ENCODE results near the gene ANGPT4. TPM values are rescaled to one million over a fixed set of nuclear protein-coding genes. Genes with fewer than 3 reads are reported as not detected.
A peak's percentile ranks its signal among the peaks of the same experiment; 100 is the strongest.

Gene ANGPT4
- total and polyA plus RNA-seq, 10 of the 15 experiments (the other 5 are each of a cell fraction or from before 2014, with no cell fraction given): 0.01 to 0.16 TPM; not detected in 8

DNA sequence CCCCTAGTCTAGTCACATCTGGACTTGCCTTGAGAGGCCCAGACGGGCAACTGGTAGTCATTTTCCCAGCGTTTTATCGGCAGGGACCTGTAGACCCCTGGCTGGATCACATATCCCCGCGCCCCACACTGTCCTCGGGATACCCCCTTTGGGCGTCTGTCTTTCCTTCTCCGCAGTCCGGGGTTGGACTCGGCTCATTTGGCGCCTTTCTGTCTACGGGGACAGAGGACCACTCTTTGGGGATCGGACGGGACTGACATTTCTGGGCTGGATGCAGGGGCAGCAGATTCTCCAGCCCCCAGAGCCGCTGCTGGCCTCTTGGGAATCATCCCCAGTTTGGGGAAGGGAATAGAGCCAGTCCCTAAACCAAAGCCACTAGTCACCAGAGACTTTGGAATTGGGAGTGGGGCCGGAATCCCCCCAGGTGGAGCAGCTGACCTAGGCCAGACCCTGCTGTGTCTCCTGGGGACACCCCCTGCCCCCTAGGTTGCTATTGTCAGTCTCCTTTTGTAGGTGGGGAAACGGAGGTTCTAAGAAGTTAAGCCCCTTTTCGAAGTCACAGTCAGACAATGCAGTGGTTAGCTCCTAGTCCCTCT is 81.9 kb downstream of the ANGPT4 start (continued):
- TF ChIP-seq ATF7 (IDR thresholded peaks at IDR 0.05; ENCODE audit: low read depth) (no peak), TAF1 (IDR thresholded peaks at IDR 0.05; ENCODE audit: borderline replicate concordance, low read depth, low read length) (no peak), SMARCA5 (IDR thresholded peaks at IDR 0.05) (no peak), ZNF24 (IDR thresholded peaks at IDR 0.05) (no peak), RELA (IDR thresholded peaks at IDR 0.05; ENCODE audit: borderline replicate concordance, partially characterized antibody) (no peak), ZSCAN29 (IDR thresholded peaks at IDR 0.05) (no peak)
- TF ChIP-seq, protein P1, sequence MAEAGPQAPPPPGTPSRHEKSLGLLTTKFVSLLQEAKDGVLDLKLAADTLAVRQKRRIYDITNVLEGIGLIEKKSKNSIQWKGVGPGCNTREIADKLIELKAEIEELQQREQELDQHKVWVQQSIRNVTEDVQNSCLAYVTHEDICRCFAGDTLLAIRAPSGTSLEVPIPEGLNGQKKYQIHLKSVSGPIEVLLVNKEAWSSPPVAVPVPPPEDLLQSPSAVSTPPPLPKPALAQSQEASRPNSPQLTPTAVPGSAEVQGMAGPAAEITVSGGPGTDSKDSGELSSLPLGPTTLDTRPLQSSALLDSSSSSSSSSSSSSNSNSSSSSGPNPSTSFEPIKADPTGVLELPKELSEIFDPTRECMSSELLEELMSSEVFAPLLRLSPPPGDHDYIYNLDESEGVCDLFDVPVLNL (IDR thresholded peaks at IDR 0.05; ENCODE audit: low read depth, low read length): no peak

DNA sequence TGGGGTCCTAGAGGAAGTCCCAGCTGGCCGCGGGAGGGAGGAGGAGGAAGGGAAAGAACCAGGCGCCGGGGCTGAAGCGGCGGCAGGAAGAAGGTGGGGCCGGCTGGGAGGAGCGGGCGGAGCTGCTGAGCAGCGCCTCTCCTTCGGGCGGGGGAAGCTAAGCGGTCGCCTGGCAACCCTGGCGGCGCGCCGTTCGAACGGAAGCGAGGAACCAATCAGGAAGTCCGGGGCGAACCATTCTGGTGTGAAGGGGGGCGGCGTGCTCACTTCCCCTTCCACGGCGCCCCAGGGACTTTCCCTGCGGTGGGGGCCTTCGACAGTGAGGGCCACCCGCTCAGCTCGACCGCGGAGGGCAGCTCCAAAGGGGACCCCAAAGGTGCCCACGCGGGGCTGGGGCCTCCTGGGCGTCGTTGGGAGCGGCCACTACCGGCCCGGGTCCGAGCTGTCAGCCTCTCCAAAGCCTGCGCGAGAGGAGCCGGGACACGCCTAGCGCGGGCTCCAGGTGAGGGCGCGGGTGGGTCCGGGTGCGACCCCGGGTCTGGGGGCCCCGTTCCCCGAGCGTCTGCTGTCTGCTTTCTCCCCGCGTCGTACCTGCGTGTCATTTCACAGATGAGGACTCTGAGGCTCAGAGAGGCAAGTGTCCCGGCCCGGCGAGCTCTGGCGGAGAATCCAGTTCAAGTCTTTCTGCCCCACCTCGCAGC is 82.5 kb downstream of the ANGPT4 start, which contains the start of gene FAM110A:
Gene FAM110A (plus strand): TSS at position 266 of the 701 bp plus-strand sequence. CDS start 11,090 bp downstream, outside the sequence.
- H3K36me3 ChIP-seq (ENCODE audit: control insufficient read depth in 2 of 2, insufficient read depth in 2 of 2, low read length in 1 of 2): no peaks in the 10 kb centered on the region
- TF ChIP-seq, protein P2, sequence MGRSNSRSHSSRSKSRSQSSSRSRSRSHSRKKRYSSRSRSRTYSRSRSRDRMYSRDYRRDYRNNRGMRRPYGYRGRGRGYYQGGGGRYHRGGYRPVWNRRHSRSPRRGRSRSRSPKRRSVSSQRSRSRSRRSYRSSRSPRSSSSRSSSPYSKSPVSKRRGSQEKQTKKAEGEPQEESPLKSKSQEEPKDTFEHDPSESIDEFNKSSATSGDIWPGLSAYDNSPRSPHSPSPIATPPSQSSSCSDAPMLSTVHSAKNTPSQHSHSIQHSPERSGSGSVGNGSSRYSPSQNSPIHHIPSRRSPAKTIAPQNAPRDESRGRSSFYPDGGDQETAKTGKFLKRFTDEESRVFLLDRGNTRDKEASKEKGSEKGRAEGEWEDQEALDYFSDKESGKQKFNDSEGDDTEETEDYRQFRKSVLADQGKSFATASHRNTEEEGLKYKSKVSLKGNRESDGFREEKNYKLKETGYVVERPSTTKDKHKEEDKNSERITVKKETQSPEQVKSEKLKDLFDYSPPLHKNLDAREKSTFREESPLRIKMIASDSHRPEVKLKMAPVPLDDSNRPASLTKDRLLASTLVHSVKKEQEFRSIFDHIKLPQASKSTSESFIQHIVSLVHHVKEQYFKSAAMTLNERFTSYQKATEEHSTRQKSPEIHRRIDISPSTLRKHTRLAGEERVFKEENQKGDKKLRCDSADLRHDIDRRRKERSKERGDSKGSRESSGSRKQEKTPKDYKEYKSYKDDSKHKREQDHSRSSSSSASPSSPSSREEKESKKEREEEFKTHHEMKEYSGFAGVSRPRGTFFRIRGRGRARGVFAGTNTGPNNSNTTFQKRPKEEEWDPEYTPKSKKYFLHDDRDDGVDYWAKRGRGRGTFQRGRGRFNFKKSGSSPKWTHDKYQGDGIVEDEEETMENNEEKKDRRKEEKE (IDR thresholded peaks at IDR 0.05): peak; percentile 89
- TF ChIP-seq SMAD5 (IDR thresholded peaks at IDR 0.05; ENCODE audit: low read depth) (no peak), EED (IDR thresholded peaks at IDR 0.05; ENCODE audit: low read depth) (peak; percentile 85), TCF12 (IDR thresholded peaks at IDR 0.05; ENCODE audit: low read depth, low read length) (0 out of 2 replicates have a peak, but pooled peaks have one; percentile 16)
- TF ChIP-seq, protein P3, sequence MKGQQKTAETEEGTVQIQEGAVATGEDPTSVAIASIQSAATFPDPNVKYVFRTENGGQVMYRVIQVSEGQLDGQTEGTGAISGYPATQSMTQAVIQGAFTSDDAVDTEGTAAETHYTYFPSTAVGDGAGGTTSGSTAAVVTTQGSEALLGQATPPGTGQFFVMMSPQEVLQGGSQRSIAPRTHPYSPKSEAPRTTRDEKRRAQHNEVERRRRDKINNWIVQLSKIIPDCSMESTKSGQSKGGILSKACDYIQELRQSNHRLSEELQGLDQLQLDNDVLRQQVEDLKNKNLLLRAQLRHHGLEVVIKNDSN (IDR thresholded peaks at IDR 0.05; ENCODE audit: borderline replicate concordance, extremely low read length, insufficient read depth, low read depth, low read length): no peak
- TF ChIP-seq, protein P4, sequence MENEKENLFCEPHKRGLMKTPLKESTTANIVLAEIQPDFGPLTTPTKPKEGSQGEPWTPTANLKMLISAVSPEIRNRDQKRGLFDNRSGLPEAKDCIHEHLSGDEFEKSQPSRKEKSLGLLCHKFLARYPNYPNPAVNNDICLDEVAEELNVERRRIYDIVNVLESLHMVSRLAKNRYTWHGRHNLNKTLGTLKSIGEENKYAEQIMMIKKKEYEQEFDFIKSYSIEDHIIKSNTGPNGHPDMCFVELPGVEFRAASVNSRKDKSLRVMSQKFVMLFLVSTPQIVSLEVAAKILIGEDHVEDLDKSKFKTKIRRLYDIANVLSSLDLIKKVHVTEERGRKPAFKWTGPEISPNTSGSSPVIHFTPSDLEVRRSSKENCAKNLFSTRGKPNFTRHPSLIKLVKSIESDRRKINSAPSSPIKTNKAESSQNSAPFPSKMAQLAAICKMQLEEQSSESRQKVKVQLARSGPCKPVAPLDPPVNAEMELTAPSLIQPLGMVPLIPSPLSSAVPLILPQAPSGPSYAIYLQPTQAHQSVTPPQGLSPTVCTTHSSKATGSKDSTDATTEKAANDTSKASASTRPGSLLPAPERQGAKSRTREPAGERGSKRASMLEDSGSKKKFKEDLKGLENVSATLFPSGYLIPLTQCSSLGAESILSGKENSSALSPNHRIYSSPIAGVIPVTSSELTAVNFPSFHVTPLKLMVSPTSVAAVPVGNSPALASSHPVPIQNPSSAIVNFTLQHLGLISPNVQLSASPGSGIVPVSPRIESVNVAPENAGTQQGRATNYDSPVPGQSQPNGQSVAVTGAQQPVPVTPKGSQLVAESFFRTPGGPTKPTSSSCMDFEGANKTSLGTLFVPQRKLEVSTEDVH (IDR thresholded peaks at IDR 0.05; ENCODE audit: low read depth, partially characterized antibody): no peak

More for the DNA sequence above, 82.5 kb downstream of the ANGPT4 start, which contains the start of gene FAM110A:
- peak within 1 kb of the TSS; percentile 88 for H3K4me2 ChIP-seq (ENCODE audit: control insufficient read depth, insufficient read depth)
- ATAC-seq (peak; percentile 96), FAIRE-seq (peak; percentile 82), DNase-seq (ENCODE audit: low read depth, low spot score) (peak; percentile 75)
- peak within 1 kb of the TSS; percentile 95 for H2AFZ ChIP-seq (ENCODE audit: control insufficient read depth, low read depth, low read length)
- peaks cover 18% of the 10 kb centered on the region for H3K79me2 ChIP-seq (ENCODE audit: control insufficient read depth, insufficient read depth, low read length)
- ChIA-PET RAD21 (ENCODE audit: unreplicated experiment) (interaction anchor here (1.0 to 2.4 kb wide), 7 partner anchors 10 to 78 kb away, joined by 3 to 16 read pairs (median 4); no protein-coding TSS in a partner anchor), SMC1A (ENCODE audit: uncharacterized antibody, unreplicated experiment) (interaction anchor here (0.7 to 3.3 kb wide), 6 partner anchors 15 to 982 kb away, joined by 3 to 18 read pairs (median 4); no protein-coding TSS in a partner anchor), CTCF (interaction anchor here (0.6 to 3.5 kb wide), 8 partner anchors 15 to 244 kb away, joined by 3 to 27 read pairs (median 4); no protein-coding TSS in a partner anchor), POLR2A (interaction anchor here (0.6 to 1.7 kb wide), 6 partner anchors 11 to 1119 kb away, joined by 3 to 13 read pairs (median 5); partner anchors contain the start of gene CSNK2A1)
- H3K27me3 ChIP-seq (replicated peaks in 1 of 2; ENCODE audit: control insufficient read depth in 2 of 2, insufficient read depth in 2 of 2, low read length in 1 of 2): no peaks in the 10 kb centered on the region
- in situ Hi-C loops (cut with MboI): loop anchor here (5.0 kb wide), 1 partner anchor 284 kb away; the partner anchor contains the start of gene PSMF1
- H3K4me3 ChIP-seq: peak within 1 kb of the TSS; percentile 79
- H4K20me1 ChIP-seq (ENCODE audit: control insufficient read depth, insufficient read depth): no peaks in the 10 kb centered on the region
- intact Hi-C loops (cut with micrococcal nuclease; ENCODE audit: unreplicated experiment): no loop called here
- H3K4me1 ChIP-seq (ENCODE audit: control insufficient read depth, insufficient read depth, low read length): peaks cover 16% of the 10 kb centered on the region
- H3K27ac ChIP-seq (ENCODE audit: control insufficient read depth, insufficient read depth): peak within 1 kb of the TSS; percentile 93
- no peaks in the 10 kb centered on the region; the same call in 2 of the 3 replicates for H3K9me3 ChIP-seq (replicated peaks; ENCODE audit: control insufficient read depth, insufficient read depth, low read length)
- BruUV-seq (replicated peaks): no TSS peak
- 1% methylated on average over 63 of the region's 64 CpGs for WGBS (ENCODE audit: insufficient coverage, insufficient replicate concordance, low lambda C conversion rate, missing lambda C conversion rate)
- peak within 1 kb of the TSS; percentile 86 for H3K9ac ChIP-seq (ENCODE audit: control insufficient read depth, insufficient read depth, low read length)
